Measurements from ENCODE around the gene IFI27L2.

GRCh38 chr14:94117856-94118255 lies 11.5 kb downstream of the IFI27L2 start:
- TF ChIP-seq CTCF (IDR thresholded peaks at IDR 0.05; ENCODE audit: low read depth, low read length, missing input control), result no peak
- no peak for TF ChIP-seq RAD21 (IDR thresholded peaks at IDR 0.05)
- no peak for TF ChIP-seq ATF3 (IDR thresholded peaks at IDR 0.05)
- TF ChIP-seq REST (IDR thresholded peaks at IDR 0.05), result no peak
